Measurements from ENCODE around the gene PROSER2.
"Not testable (repeated sequence)": the region's sequence is repeated elsewhere in the genome, so short reads cannot be mapped to it uniquely, and the experiment has no call there.

PROSER2 gene

DNA sequence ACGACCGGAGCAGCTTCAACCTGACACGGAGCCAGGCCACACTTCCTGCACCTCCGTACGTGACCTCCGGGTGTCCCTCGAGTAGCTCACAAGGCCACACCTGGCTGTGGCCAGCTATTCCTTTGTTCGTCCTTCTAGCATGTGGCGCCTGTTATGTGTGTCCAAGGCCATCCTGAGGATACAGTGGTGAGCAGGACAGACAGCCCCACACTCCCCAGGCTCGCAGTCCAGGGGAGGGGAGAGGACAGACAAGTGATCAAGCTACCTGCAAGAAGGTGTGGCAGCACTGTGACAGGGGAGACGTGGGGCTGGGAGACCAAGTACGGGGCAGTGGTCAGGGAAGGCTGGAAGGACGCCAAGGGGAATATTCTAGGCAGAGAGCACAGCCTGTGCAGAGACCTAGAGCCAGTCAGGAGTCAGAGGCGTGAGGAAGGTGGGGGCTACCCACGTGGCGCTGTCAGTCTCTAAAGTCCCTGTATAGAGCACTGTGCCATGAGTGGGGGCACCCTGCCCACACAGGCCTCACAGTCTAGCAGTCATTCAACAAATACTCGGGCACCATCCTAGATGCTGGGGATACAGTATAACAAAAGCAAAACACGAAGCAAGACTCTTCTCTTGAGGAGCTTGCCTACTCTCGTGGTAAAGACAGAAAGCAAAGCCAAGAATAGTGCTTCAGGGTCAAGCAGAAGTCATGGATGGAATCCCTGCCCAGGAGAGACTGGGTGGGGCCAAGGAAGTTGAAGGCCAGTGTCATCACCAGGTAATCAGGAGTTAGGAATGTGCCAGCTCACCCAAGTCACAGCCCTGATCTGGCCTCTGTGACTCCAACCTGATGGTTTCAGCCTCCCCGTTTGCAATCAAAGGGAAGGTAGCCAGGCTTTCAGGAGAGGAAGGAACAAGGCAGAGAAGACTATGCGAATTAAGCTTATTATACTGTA is 58.6 kb downstream of the PROSER2 start:
- FAIRE-seq (no peak), DNase-seq (ENCODE audit: insufficient read length, low spot score) (no peak)

DNA sequence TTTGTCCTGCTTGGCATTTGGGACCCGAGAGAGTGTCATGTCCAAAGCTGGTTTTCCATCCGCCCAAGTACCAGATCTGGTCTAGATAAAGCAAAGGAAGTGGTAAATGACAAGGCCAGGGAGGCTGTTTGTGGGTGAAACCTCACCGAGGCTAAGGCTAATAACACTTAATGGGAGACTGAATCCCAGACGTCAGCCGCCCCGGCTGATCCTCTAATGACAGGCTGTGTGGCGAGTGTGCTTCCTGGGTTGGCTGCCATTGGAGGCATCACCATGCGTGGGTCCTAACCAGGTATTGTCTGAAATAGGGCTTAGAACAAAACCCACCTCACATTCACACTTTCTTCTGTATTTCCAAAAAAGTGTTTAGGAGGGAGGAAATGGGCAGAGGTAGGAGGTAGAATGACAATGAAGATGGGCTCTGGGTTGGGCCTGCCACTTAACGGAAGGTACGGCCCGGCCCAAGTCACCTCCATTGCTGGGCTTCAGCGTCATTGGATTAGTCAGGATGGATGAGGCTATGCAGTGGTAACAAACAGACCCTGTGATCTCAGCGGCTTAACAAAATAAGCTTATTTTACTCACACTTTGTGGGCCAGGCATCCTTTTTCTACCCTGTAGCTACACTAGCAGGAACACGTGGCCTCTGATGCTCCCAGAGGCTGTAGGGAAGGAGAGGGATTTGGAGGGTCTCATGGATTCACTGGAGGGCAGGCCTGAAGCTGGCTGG is 59.7 kb downstream of the PROSER2 start:
- no peak for DNase-seq (ENCODE audit: insufficient read length, low spot score)
- FAIRE-seq: no peak

DNA sequence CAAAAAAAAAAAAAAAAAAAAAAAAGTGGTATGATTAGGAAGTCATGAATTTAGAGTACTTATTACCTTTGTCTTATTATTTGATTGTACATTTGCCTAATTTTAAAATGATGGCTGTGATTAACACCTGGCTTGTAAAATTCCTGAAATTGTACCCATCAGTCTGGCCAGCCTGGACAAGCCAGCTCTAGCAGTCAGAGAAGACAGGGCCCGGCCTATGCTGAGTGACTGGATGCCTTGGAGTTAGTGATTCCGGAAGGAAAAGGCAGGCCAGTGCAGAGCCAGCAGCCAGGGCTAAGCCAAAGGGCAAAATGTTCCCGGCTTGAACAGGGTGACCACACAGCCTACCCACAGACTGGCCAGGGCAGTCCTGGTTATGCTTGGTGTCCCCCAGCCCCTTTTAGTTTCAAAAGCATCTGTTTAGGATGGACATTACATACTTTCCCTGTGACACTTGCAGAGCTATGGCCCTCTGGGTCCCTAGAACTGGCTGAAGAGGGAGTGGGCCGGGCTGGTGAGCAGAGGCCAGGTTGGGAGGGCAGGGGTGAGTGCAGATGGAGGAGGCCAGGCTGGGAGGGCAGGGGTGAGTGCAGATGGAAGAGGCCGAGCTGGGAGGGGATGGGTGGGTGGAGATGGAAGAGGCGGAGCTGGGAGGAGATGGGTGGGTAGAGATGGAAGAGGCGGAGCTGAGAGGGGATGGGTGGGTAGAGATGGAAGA is 61.7 kb downstream of the PROSER2 start:
- no peak for FAIRE-seq
- DNase-seq (ENCODE audit: insufficient read length, low spot score): no peak

DNA sequence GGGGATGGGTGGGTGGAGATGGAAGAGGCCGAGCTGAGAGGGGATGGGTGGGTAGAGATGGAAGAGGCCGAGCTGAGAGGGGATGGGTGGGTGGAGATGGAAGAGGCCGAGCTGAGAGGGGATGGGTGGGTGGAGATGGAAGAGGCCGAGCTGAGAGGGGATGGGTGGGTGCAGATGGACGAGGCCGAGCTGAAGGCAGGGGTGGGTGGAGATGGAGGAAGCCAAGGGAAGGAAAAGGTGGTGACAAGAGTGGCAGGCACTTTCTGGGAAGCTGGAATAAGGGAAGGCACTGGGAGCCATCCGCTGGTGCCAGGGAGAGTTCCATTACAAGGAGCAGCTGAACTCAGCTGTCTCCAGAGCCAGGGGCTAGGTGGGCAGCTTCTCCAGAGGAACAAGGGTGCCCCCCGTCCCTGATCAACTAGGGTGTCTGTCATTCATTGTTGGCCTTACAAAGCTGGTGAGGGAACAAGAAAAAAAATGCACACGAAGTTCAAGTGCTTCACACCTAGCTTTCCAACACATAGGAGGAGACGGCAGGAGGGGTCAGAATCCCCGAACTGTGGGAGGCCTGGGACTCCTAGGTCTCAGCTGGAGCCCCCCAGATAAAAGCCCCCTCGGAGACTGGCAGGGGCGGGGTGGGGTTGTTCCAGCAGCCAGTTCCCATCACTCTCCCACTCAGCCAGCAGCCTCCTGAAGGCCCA is 62.4 kb downstream of the PROSER2 start:
- FAIRE-seq (no peak), DNase-seq (ENCODE audit: insufficient read length, low spot score) (no peak)

DNA sequence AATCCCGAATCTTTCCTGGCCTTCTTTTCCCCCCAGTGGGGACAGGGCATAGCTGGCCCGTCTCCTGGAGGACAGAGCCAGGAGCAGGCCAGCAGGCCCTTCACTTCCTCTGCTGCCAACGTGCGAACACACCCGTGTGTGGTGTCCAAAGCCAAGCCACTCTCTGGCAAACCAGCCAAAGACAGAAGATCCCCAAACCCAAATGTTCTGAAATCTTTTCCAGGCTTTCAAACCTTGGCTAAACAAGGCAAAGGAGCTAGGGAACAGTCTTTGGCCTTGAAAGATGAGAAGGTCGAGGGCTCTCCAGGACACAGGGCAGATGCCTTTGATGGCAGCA is 63.0 kb downstream of the PROSER2 start:
- no peak for DNase-seq (ENCODE audit: insufficient read length, low spot score)
- no peak for FAIRE-seq

DNA sequence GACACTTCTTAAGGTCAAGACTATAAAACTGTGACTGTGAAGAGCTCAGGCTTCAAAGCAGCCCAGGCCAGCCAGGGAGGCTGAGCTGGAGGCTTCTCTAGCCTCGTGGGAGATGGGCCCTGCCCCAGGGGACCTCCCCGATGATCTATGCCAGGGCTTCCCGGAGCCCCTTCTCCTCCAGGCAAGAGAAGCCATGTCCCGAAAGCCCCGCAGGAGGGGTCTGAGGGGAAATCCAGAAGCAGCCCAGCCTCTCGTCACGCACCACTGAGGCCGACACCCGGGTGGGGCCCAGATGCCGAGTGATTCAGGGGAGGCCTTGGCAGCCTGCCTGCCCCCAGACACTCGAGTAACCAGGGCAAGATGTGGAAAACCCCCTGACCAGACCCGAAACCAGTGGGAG is 63.7 kb downstream of the PROSER2 start:
- FAIRE-seq (no peak), DNase-seq (ENCODE audit: insufficient read length, low spot score) (no peak)

DNA sequence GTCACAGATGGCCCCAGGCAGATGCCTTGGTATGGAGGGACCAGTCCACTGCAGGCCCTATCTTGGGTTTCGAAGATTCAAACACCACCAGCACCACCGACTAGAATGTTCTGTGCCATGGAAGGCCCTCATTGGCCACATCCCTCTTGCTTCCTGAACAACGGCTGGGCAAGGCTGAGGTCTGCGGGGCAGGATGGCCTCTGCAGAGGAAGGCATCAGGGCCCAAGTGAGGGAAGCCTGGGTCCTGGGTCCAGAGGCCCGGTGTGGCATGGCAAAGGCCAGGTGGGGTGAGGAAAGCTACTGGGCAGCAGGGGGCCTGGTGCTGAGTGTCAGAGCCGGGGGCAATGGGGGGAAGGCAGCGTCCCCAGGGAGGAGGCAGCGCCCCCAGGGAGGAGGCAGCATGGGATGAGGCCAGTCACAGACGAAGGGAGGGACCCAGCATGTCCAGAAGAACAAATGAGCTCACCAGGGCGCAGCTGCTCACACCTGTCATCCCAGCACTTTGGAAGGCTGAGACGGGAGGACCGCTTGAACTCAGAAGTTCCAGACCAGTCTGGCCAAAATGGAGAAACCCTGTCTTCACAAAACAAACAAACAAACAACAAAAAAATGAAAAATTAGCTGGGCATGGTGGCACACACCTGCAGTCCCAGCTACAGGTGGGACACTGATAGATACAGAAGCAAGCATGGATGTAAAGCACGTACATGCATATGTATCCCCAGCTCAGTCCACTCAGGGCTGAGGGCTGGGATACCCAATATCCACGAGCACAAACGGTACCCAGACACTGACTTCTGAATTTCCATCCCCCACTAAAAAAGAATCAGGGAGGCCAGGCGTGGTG is 64.4 kb downstream of the PROSER2 start:
- no peak for FAIRE-seq

DNA sequence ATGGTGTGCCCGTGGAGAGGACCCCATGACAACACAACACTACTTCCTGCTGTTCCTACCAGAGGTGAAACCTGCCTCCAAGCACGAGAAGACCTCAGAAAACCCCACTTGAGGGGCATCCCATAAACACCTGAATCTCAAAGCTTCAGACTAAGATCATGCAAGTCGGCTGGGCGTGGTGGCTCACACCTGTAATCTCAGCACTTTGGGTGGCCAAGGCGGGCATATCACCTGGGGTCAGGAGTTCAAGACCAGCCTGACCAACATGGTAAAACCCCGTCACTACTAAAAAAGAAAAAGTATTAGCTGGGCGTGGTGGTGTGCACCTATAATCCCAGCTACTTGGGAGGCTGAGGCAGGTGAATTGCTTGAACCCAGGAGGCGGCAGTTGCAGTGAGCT is 66.1 kb downstream of the PROSER2 start:
- not testable (repeated sequence) for FAIRE-seq

More for the DNA sequence above, 64.4 kb downstream of the PROSER2 start:
- DNase-seq (ENCODE audit: insufficient read length, low spot score): no peak

DNA sequence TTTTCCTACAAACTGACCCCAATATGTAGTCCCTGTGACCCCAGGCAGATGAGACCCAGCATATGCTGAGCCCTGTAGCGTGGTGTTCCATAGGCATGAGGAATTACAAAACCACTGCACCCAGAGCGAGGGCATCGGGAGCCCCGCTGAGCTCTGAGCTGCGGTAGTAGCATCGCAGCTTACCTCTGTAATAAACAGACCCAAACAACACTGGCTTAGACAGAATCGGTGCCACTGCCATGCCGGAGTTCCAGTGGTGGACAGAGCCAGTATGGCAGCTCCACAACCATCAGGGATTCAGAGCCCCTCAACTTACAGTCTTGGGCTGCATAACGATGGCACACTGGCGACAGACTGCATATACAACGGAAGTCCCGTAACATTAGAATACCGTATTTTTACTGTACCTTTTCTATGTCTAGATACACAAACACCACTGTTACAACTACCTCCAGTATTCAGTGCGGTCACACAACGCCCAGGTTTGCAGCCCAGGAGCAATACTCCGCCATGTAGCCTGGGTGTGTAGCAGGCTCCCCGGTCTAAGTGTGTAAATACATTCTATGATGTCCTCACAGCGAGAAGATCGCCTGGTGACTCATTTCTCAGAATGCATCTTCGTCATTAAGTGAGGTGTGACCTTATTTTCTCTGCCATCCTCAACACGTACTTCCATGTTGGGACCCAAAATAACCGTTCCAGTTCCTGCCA is 68.8 kb downstream of the PROSER2 start:
- no peak for DNase-seq (ENCODE audit: insufficient read length, low spot score)
- FAIRE-seq: no peak

More for the DNA sequence above, 66.1 kb downstream of the PROSER2 start:
- not testable (repeated sequence) for DNase-seq (ENCODE audit: insufficient read length, low spot score)

DNA sequence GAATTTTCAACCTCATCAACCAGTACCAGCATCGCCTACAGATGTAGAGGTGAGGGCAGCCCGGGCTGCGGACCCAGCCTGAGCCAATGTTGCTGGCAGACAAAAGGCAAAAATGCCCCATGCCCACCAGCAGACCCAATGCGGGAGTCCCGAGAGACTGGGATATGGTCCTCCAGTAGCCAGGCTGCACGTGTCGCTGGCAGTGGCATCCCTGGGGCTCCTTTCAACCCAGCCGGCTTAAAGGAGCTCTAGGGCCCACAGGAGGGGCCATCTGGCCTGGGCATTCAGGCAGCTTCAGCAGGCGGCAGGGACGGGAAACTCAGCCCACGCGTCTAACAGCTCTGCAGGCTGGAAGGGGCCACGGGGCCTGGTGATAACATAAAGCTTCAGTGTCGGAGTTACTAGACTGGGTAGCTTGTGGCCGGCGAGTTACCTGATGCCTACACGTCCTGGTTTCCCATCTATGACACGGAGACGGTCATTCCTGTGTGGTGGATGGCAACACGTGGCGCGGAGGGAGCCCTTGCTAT is 70.7 kb downstream of the PROSER2 start:
- no peak for DNase-seq (ENCODE audit: insufficient read length, low spot score)
- no peak for FAIRE-seq

DNA sequence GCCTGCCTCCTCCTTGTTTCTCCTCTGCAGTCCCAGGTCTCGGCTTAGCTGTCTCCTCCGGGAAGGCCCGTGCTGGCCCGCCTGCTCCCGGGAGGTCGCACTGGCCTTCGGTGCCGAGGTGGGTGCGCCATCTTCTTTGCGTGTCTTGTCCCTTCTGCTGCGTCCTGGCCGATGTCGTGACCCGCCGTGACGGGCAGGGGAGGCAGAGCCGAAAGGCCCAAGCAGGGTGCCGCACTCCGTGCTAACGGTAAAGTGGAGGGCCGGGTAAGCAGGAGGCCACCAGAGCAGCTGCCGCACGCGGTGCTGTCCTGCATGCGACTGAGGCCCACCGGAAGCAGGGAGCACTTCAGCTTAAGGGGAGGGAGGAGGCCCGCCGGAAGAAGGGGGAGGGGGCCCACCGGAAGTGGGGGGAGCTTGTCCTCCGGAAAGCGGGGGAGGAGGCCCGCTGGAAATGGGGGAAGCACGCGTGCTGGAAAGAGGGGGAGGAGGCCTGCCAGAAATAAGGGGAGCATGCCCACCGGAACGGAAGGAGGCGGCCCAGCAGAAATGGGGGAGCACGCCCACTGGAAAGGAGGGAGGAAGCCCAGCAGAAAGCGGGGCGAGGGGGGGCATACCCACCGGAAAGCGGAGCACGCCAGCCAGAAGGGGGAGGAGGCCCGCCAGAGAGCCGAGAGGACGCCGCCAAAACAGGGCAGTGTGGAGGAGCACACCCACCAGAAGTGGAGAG is 71.4 kb downstream of the PROSER2 start:
- no peak for FAIRE-seq
- no peak for DNase-seq (ENCODE audit: insufficient read length, low spot score)

DNA sequence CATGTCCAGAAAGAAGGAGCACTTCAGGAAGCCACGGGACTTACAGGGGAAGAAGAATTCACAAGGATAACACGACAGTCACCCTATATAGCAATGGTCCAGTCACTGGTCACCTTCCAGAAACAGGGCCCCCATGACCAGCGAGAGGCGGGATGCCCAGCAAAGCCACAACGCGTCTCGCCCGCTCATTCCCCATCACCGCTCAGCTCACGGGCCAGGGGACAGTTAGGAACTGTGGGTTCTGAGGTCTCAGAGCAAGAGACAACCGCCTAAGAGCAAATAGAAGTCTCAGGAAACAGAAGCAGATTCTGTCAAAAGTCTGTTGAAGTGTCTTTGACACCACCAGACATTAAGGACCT is 71.9 kb downstream of the PROSER2 start:
- no peak for FAIRE-seq
- DNase-seq (ENCODE audit: insufficient read length, low spot score): no peak

DNA sequence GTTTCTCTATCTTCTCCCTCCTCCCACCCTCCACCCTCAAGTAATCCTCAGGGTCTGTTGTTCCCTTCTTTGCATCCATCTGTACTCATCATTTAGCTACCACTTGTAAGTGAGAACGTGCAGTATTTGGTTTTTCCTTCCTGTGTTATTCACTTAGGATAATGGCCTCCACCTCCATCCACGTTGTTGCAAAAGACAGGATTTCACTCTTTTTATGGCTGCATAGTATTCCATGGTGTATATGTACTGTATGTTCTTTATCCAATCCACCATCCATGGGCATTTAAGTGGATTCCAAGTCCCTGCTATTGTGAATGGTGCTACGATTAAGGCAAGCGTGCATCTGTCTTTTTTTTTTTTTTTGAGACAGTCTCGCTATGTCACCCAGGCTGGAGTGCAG is 72.4 kb downstream of the PROSER2 start:
- FAIRE-seq (no peak), DNase-seq (ENCODE audit: insufficient read length, low spot score) (no peak)

DNA sequence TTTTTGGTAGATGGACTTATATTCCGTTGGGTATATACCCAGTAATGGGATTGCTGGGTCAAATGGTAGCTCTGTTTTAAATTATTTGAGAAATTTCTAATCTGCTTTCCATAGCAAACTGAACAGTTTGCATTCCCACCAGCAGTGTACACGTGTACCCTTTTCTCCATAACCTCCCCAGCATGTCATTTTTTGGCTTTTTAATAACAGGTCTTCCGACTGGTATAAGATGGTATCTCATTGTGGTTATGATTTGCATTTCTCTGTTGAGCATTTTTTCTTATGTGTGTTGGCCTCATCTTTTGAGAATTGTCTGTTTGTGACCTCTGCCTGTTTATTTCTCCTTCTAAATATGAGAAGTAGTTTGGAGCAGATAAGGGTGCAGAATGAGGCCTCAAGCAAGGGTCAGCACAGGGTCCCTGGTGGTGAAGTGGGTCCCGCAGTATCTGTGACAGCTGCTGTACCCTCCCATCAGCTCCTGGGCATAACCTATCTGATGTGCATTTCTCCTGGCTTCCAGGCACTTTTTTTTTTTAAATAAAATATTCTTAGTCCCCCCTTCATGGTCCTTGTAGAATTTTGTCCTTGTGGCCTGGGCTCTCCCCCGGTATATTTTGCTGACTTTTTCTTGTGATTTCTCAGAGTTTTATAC is 73.5 kb downstream of the PROSER2 start:
- no peak for FAIRE-seq

DNA sequence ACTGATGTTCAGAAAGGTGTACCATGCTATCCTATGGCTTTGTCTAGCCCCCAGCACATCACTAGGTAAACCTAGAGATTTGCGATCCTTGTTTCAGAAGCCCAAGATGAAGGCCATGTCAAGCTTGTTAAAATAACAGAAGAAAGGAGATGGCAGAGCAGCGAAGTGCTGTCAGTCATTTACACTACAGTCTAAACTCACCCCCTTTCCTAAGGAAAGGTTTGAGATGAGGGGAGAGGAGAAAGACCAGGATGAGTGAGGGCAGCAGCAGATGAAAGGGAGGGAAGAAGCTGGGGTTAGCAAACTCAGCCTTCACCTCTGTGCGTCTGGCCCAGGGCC is 74.8 kb downstream of the PROSER2 start:
- DNase-seq (ENCODE audit: insufficient read length, low spot score) (no peak), FAIRE-seq (no peak)

More for the DNA sequence above, 73.5 kb downstream of the PROSER2 start:
- DNase-seq (ENCODE audit: insufficient read length, low spot score): no peak

DNA sequence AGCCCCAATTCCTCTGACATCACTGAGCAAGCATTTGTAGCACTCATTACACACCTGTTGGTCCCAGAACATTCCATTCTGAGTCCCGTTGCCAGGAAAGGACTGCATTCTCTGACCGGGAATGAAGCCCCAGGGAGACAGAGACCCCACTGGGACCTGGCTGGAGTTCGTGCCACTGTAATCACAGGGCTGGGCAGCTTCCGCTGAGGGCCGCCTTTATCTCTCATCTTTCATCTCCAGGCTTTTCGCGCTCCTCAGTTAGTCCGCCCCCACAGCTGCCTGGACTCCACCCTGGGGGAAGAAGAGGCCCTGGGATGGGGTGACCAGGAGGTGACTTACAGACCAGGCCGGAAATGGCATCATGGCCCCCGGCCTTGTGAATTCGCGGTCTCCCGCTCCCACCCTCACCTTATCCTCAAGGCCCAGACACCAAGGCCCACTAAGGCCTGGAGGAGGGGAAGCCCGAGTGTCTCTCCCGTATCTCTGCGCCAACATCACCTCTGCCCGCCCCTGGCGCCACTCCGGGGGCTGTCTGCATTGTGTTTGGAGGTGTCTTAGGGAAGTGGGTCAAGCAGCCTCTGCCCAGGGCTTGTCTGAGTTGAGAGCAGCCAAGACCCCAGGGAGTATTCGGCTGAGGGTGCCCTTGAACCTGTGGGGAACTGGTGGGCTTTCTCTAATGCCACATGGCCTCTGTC is 75.4 kb downstream of the PROSER2 start:
- no peak for FAIRE-seq

More for the DNA sequence above, 75.4 kb downstream of the PROSER2 start:
- DNase-seq (ENCODE audit: insufficient read length, low spot score): no peak
